ENCODE results near the gene MAX.
"Not testable (repeated sequence)": the region's sequence is repeated elsewhere in the genome, so short reads cannot be mapped to it uniquely, and the experiment has no call there.

MAX gene

GRCh38 chr14:65032319-65032718 lies 70.0 kb downstream of the MAX start:
- DNase-seq = no peak

DNA sequence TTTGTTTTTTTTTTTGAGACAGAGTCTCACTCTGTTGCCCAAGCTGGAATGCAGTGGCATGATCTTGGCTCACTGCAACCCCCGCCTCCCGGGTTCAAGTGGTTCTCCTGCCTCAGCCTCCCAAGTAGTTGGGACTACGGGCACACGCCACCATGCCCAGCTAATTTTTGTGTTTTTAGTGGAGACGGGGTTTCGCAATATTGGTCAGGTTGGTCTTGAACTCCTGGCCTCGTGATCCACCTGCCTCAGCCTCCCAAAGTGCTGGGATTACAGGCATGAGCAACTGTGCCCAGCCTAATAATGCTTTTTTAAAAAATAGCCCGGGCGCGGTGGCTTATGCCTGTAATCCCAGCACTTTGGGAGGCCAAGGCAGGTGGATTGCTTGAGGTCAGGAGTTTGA lies 71.0 kb downstream of the MAX start:
- not testable (repeated sequence) for DNase-seq

GRCh38 chr14:65028937-65029336 lies 73.4 kb downstream of the MAX start:
- DNase-seq = no peak

DNA sequence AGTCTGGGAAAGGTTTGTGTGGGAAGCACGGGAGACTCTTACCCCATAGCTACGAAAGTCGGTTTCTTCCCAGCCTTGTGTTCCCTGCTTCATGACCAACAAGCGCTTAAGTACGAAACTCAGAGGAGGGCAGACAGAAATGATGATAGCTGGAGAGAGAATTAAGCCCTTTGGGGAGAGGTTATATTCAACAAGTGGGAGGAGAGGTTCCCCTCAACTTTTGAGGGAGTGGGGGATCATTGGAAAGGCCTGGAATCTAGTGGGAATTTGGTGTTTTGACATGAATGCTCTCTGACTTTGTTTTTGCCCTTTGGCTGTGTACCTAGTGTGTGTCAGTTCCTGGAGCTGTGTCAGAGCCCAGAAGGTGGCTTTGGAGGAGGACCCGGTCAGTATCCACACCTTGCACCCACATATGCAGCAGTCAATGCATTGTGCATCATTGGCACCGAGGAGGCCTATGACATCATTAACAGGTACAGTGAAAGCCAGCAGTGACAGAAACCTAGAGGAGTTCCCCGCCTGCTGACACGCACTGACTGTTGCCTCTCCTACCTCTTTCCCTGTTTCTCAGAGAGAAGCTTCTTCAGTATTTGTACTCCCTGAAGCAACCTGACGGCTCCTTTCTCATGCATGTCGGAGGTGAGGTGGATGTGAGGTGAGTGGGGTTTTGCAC lies 75.1 kb downstream of the MAX start:
- no peak for DNase-seq

GRCh38 chr14:65026526-65026925 lies 75.8 kb downstream of the MAX start:
- no peak for DNase-seq

- DNase-seq = no peak
These were observed 76.5 kb downstream of the MAX start for GRCh38 chr14:65025818-65026217.
